Smooth muscle cell (in vitro differentiated cells): Measurements from ENCODE around the gene SIDT2. TPM values are rescaled to one million over a fixed set of nuclear protein-coding genes. Genes with fewer than 3 reads are reported as not detected.
A peak's percentile ranks its signal among the peaks of the same experiment; 100 is the strongest.

Experiments
- DNase-seq: peaks from one replicate; lab custom pipeline; 2025; ENCODE audit not compliant: unreplicated experiment; lab: John Stamatoyannopoulos, UW
- H2AFZ ChIP-seq: fragments of 200-600 bp; sonication (generic); 2 replicates; pipeline ENCODE4 v1.6.0; 2016; ENCODE audit warnings: antibody characterized with exemption, low read depth, mild to moderate bottlenecking
- H3F3A ChIP-seq: fragments of 200-600 bp; sonication (generic); 2 replicates; pipeline ENCODE4 v1.6.0; 2017; ENCODE audit warnings: antibody characterized with exemption, low read depth
- H3K27ac ChIP-seq: fragments of 200-600 bp; sonication (generic); 2 replicates; pipeline ENCODE4 v1.5.1; 2016; ENCODE audit warnings: low read depth, mild to moderate bottlenecking
- H3K27me3 ChIP-seq: fragments of 200-600 bp; sonication (generic); 2 replicates; pipeline ENCODE4 v1.6.1; 2016; ENCODE audit warnings: low read depth, mild to moderate bottlenecking
- H3K36me3 ChIP-seq: fragments of 200-600 bp; sonication (generic); 2 replicates; pipeline ENCODE4 v1.5.1; 2016; ENCODE audit warnings: low read depth
- H3K4me1 ChIP-seq: fragments of 200-600 bp; sonication (generic); 2 replicates; pipeline ENCODE4 v1.5.1; 2016; ENCODE audit warnings: low read depth
- H3K4me2 ChIP-seq: fragments of 200-600 bp; sonication (generic); 2 replicates; pipeline ENCODE4 v1.6.0; 2016; ENCODE audit warnings: mild to moderate bottlenecking
- H3K4me3 ChIP-seq: fragments of 200-600 bp; sonication (generic); 2 replicates; pipeline ENCODE4 v1.5.1; 2016; ENCODE audit warnings: mild to moderate bottlenecking
- H3K79me2 ChIP-seq: fragments of 200-600 bp; sonication (generic); 2 replicates; pipeline ENCODE4 v1.6.0; 2016; ENCODE audit warnings: low read depth, mild to moderate bottlenecking
- H3K9ac ChIP-seq: fragments of 200-600 bp; sonication (generic); 2 replicates; pipeline ENCODE4 v1.6.0; 2016; ENCODE audit warnings: low read depth
- H3K9me3 ChIP-seq: fragments of 200-600 bp; sonication (generic); replicated peaks from 2 replicates; pipeline ENCODE4 v1.5.1; 2016; ENCODE audit warnings: low read depth
- H4K20me1 ChIP-seq: fragments of 200-600 bp; sonication (generic); 2 replicates; pipeline ENCODE4 v1.6.0; 2016; ENCODE audit warnings: low read depth
- WGBS: methylation state at CpG from one replicate; pipeline ENCODE4 v1.1.7; 2016; ENCODE audit warnings: low lambda C conversion rate; 5-methylcytosine and 5-hydroxymethylcytosine counted together
- polyA plus RNA-seq: library from polyadenylated mRNA; unstranded; fragments of >200 nt; fragmentation: Nextera tagmentation; extraction: Ambion mirVana; gene quantifications from 2 replicates; pipeline ENCODE4 v1.2.1, GENCODE V29; 2016
- total RNA-seq: library from RNA; depleted of rRNA; stranded (reverse); fragments of >200 nt; gene quantifications from 2 replicates; pipeline ENCODE4 v1.2.3, GENCODE V29; 2014
- TF ChIP-seq, protein P1 (sequence below): fragments of 200-600 bp; sonication (generic); IDR thresholded peaks from 2 replicates; pipeline ENCODE4 v1.5.1; 2017; ENCODE audit warnings: borderline replicate concordance, mild to moderate bottlenecking, antibody characterized with exemption; ENCODE audit not compliant: insufficient read depth, poor library complexity, severe bottlenecking

Gene SIDT2
- total and polyA plus RNA-seq, 2 experiments from 2014 or later = 11.6 to 35.0 TPM

DNA sequence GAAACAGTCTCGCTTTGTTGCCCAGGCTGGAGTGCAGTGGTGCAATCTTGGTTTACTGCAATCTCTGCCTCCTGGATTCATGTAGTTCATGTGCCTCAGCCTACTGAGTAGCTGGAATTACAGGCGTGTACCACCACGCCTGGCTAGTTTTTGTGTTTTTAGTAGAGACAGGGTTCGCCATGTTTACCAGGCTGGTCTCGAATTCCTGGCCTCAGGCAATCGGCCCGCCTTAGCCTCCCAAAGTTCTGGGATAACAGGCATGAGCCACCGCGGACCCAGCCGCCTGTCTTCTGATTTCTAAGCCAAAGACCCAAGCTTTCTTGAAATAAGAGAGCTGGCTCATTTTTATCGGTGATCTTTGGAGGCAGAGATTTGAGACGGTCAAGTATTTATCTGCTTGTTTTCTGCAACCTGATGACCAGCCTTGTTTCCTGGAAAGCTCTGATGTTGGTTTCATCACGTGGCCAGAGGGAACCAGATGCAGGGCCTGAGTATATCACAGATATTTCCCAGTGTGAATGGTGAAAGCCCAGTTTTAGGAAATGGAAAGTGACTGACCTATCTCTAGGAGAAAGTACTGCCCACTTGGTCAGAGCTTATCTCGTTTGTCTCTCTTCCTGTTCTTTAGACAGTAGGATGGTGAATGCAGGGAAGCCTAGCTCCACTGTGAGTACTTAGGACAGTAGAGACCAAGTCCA, 5.7 kb upstream of the SIDT2 start:
- Histone ChIP-seq H3K4me3 (no peak overlapping the region), H4K20me1 (peaks cover 51% of the 10 kb centered on the region), H3F3A (peaks cover 43% of the 10 kb centered on the region), H3K27ac (peak overlapping the region; percentile 68), H3K4me1 (peaks cover 39% of the 10 kb centered on the region), H3K9ac (peak overlapping the region; percentile 13), H3K27me3 (no peaks in the 10 kb centered on the region), H2AFZ (no peak overlapping the region), H3K36me3 (peaks cover 9% of the 10 kb centered on the region), H3K4me2 (peak overlapping the region; percentile 57), H3K79me2 (peaks cover 11% of the 10 kb centered on the region), H3K9me3 (no peaks in the 10 kb centered on the region)
- TF ChIP-seq, protein P1, sequence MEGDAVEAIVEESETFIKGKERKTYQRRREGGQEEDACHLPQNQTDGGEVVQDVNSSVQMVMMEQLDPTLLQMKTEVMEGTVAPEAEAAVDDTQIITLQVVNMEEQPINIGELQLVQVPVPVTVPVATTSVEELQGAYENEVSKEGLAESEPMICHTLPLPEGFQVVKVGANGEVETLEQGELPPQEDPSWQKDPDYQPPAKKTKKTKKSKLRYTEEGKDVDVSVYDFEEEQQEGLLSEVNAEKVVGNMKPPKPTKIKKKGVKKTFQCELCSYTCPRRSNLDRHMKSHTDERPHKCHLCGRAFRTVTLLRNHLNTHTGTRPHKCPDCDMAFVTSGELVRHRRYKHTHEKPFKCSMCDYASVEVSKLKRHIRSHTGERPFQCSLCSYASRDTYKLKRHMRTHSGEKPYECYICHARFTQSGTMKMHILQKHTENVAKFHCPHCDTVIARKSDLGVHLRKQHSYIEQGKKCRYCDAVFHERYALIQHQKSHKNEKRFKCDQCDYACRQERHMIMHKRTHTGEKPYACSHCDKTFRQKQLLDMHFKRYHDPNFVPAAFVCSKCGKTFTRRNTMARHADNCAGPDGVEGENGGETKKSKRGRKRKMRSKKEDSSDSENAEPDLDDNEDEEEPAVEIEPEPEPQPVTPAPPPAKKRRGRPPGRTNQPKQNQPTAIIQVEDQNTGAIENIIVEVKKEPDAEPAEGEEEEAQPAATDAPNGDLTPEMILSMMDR = no peak
- no peak for DNase-seq
- 60% methylated on average over 14 of the region's 14 CpGs for WGBS

DNA sequence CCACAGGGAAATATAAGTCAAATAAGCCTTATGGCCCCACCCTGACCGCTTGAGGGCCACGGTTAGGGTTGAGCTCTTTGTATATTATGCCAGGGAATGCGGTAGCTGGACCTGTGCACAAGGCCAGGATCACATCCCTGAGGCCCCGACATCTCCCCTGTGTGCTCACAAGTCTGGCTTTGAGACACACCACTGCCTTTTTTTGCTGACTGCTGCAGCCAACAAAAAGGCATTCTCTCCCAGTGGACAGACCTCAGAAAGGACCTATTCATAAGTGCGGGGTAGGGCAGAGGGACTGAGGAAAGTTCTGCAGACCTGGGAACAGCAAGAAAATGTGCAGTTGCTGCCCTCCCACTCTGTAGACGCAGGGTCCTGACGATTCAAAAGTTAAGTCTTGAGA, 3.4 kb upstream of the SIDT2 start:
- Histone ChIP-seq H3F3A (peaks cover 32% of the 10 kb centered on the region), H3K27ac (no peak overlapping the region), H3K27me3 (no peaks in the 10 kb centered on the region), H3K36me3 (no peaks in the 10 kb centered on the region), H2AFZ (no peak overlapping the region), H3K4me3 (no peak overlapping the region), H3K9me3 (no peaks in the 10 kb centered on the region), H3K79me2 (no peaks in the 10 kb centered on the region), H4K20me1 (peaks cover 30% of the 10 kb centered on the region), H3K9ac (no peak overlapping the region), H3K4me2 (no peak overlapping the region), H3K4me1 (peaks cover 41% of the 10 kb centered on the region)
- no peak for DNase-seq
- TF ChIP-seq, protein P1 = no peak
- 80% methylated on average over 7 of the region's 7 CpGs for WGBS

DNA sequence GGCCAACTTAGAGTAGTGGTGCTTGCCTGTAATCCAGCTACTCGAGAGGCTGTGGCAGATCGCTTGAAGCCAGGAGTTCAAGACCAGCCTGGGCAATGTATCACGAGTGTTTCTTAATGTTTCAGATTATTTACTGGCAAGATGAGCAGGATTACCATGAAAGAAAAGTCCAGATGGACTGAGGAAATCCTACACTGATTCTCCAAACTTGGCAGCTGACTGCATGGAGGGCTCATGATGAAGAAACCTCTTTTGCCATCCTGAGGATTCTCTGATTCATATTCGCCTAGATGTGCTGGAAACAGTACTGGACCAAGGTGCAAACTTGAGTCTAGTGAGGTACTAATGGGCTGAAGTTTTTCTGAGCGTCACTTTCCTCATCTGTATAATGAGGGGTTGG, 2.8 kb upstream of the SIDT2 start:
- H3K27me3 ChIP-seq = no peaks in the 10 kb centered on the region
- no peaks in the 10 kb centered on the region for H3K9me3 ChIP-seq
- peaks cover 37% of the 10 kb centered on the region for H3K4me1 ChIP-seq
- H2AFZ ChIP-seq = no peak overlapping the region
- no peak for DNase-seq
- no peaks in the 10 kb centered on the region for H3K36me3 ChIP-seq
- 81% methylated on average over 5 of the region's 5 CpGs for WGBS
- peaks cover 26% of the 10 kb centered on the region for H3F3A ChIP-seq
- H3K4me3 ChIP-seq = no peak overlapping the region
- peaks cover 23% of the 10 kb centered on the region for H4K20me1 ChIP-seq
- peaks cover 3% of the 10 kb centered on the region for H3K79me2 ChIP-seq
- no peak overlapping the region for H3K27ac ChIP-seq
- TF ChIP-seq, protein P1 = no peak
- H3K4me2 ChIP-seq = no peak overlapping the region
- H3K9ac ChIP-seq = no peak overlapping the region

DNA sequence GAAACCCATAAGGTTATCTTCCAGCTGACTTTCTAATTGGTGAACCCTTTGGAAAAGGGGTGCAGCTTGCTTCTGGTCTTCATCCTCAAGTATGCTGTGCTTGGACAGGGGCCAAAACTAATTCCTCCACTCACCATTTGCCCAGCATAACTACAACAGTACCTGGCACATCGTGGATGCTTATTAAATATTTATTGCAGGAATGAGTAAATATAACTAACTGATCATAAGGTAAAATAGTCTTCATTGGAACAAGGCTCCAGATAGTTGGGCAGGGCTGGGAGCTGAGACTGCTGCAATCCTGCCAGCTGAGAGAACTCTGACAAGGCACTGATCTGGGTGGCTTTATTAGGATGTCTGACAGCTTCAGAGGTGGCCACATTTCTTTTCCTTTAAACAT, 2.4 kb upstream of the SIDT2 start:
- Histone ChIP-seq H3K4me3 (no peak overlapping the region), H3K27ac (no peak overlapping the region), H3K4me1 (peaks cover 33% of the 10 kb centered on the region), H3K36me3 (no peaks in the 10 kb centered on the region), H4K20me1 (peaks cover 19% of the 10 kb centered on the region), H3K9ac (no peak overlapping the region), H3K79me2 (peaks cover 4% of the 10 kb centered on the region), H3K27me3 (no peaks in the 10 kb centered on the region), H2AFZ (no peak overlapping the region), H3F3A (peaks cover 23% of the 10 kb centered on the region), H3K9me3 (no peaks in the 10 kb centered on the region), H3K4me2 (no peak overlapping the region)
- no peak for DNase-seq
- WGBS = 100% methylated on average over 1 of the region's 1 CpG
- TF ChIP-seq, protein P1 = no peak
